Choroid plexus epithelial cell (primary cell): ENCODE data around the gene ARGFX.
A peak's percentile ranks its signal among the peaks of the same experiment; 100 is the strongest.
"Not testable (repeated sequence)": the region's sequence is repeated elsewhere in the genome, so short reads cannot be mapped to it uniquely, and the experiment has no call there.

Experiments used
- DNase-seq: peaks from one replicate; pipeline ENCODE4 v3.0.0-alpha.2; 2010; ENCODE audit warnings: low read depth
- H3K4me3 ChIP-seq: 2 replicates; pipeline ENCODE4 v1.5.1; 2011; ENCODE audit warnings: low read depth, mild to moderate bottlenecking, control low read depth, low read length, moderate library complexity
- TF ChIP-seq, protein P1 (sequence below): conservative IDR thresholded peaks from 2 replicates; pipeline ENCODE4 v1.5.1; 2011; ENCODE audit warnings: low read depth, mild to moderate bottlenecking, control low read depth, inconsistent platforms, low read length, moderate library complexity

The ARGFX gene

DNA sequence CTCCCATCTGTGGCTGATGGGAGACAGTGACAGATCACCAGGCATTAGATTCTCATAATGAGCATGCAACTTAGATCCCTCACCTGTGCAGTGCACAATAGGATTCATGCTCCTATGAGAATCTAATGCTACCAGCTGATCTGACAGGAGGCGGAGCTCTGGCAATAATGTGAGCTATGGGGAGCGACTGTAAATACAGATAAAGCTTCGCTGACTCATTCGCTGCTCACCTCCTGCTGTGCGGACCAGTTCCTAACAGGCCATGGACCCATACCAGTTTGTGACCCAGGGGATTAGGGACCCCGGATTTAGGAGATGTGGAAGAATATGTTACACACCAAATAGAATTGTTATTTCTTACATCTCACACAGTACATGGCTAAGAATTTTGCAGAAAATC lies 6.7 kb downstream of the ARGFX start:
- H3K4me3 ChIP-seq, result no peak overlapping the region
- TF ChIP-seq, protein P1, sequence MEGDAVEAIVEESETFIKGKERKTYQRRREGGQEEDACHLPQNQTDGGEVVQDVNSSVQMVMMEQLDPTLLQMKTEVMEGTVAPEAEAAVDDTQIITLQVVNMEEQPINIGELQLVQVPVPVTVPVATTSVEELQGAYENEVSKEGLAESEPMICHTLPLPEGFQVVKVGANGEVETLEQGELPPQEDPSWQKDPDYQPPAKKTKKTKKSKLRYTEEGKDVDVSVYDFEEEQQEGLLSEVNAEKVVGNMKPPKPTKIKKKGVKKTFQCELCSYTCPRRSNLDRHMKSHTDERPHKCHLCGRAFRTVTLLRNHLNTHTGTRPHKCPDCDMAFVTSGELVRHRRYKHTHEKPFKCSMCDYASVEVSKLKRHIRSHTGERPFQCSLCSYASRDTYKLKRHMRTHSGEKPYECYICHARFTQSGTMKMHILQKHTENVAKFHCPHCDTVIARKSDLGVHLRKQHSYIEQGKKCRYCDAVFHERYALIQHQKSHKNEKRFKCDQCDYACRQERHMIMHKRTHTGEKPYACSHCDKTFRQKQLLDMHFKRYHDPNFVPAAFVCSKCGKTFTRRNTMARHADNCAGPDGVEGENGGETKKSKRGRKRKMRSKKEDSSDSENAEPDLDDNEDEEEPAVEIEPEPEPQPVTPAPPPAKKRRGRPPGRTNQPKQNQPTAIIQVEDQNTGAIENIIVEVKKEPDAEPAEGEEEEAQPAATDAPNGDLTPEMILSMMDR, result no peak
- peak; percentile 56 for DNase-seq

DNA sequence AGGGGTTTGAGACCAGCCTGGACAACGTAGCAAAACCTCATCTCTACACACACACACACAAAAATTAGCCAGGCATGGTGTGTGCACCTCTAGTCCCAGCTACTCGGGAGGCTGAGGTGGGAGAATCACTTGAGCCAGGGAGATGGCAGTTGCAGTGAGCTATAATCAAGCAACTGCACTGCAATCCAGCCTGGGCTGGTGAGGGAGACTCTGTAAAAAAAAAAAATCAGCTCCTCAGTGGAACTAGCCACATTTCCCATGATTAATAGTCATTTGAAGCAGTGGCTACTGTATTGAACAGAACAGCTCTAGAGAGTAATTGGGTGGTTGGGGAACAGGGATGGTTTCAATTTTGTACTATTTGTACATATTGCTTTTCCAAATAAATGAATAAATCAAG lies 13.9 kb downstream of the ARGFX start:
- no peak for DNase-seq
- H3K4me3 ChIP-seq, result no peak overlapping the region
- TF ChIP-seq, protein P1, result no peak

DNA sequence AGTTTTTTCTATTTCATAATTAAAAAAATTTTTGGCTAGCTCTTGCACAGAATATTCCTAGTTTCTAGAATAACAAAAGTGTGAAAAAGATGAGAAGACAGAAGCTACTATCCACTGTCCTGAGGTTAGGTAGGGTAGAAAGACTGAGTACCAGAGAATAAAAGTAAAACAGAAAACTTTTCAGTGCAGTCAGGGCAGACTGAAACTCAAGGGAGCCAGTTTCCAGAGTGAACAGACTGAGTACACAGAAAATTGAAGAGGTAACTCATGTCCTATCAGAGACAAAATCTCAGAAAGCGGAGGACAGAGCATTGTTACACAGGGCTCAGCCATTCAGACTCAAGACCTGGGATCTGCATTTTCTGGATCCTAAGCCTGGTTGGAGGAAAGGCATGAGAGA lies 16.7 kb downstream of the ARGFX start:
- no peak for DNase-seq
- TF ChIP-seq, protein P1, result no peak
- no peak overlapping the region for H3K4me3 ChIP-seq

DNA sequence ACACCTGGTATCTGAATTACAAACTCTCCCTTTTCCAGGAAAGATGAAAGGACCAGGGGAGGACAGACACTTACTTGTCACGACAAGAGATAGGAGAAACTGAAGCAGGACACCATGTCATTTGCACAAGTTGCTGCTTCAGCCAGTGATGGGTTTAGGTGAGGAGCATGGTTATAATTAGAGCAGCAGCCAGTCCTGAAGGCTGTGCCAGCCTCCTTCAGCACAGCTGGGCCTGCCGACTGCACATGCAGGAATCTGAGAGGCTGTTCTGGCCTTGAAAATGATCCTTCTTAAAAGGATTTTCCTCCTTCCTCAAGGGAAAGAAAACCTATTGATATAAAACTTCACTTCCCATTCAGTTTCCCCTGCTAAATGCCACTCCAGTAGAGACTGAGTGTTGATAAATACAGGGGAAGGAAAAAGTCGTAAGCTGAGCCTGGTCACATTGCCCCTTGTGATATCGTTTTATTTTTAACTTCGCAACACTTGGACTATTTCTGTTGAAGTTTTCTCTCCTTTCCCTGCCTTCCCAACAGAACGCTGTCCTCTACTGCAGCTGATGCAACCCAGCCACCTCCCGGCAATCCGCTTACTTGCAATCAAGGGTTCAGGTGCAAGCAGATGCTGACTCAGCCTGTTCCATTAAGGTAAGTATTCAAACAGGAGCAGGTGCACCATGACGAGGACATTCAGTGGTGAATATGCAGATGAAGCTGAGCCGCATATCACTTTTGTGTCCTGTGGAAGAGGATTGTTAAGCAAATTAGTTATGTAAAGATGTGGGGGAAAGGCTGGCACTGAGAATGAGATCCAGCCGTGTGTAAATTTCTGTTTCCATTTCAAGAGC lies 25.3 kb downstream of the ARGFX start, which contains the start of gene FBXO40:
TSS of gene FBXO40 (plus strand) at position 524 of the 847 bp plus-strand sequence. CDS start 27,197 bp downstream, outside the sequence.
- peak; percentile 7 for DNase-seq
- H3K4me3 ChIP-seq, result no peak within 1 kb of the TSS
- TF ChIP-seq, protein P1, result no peak

DNA sequence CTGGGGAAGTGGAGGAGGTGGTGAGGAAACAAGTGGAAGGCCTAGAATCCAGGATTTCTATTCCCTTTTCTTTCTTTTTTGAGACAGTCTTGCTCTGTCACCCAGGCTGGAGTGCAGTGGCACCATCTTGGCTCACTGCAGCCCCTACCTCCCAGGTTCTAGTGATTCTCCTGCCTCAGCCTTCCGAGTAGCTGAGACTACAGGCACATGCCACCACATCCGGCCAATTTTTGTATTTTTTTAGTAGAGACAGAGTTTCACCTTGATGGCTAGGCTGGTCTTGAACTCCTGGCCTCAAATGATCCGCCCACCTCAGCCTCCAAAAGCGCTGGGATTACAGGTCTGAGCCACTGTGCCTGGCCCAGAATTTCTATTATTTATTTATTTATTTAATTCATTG lies 26.1 kb downstream of the ARGFX start:
- DNase-seq, H3K4me3 ChIP-seq: not testable (repeated sequence)

DNA sequence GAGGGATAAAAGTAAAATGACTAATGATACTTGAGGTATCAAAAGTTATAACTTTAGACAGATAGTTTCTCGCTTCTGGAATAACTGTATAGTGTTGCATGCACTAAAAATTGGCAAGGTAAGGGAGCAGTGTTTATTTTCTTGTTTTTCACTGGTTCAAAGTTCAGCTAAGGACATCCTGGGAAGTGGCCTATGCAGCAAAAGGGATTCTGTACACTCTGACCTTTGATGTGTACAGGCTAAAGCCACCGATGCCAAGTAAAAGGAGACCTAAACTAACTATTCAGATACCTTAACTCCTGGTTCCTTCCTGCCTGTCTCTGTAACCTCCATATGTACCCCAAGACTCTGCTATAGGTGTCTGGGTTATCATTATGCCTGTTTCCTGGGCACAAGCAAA lies 27.1 kb downstream of the ARGFX start:
- TF ChIP-seq, protein P1, result no peak
- H3K4me3 ChIP-seq, result no peak overlapping the region
- no peak for DNase-seq

DNA sequence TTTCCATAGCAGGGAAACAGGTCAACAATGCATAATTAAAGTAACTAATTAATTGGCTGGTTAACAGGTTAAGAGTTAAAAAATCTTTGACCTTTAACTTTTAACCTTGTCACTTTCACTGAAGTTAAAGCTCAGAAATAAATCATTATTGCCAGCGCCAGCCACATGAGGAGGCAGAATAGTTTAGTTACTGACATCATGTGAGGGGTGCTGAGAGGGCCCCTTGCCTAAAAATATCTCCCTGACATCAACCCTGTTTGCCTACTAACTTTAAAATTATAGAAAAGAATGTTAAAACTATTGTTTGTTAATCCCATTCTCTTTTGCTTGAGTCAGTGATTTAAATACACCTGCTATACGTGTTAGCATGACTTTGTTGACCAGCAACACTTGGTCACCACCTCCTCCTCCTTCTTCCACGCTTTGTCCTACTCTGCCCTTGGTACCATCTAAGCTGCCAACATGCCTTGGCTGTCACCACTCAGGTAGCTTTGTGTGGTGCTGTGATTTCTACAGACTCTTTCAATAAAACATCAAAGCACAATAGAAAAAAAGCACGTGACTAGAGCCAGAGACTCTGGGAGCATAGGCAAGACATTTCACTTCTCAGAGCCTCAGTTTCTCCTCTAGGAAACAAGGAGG lies 28.1 kb downstream of the ARGFX start:
- no peak for DNase-seq
- no peak overlapping the region for H3K4me3 ChIP-seq
- TF ChIP-seq, protein P1, result no peak
